H1 (cell line): ENCODE results near the gene GREB1L.

Experiments used
- TBP ChIP-seq: IDR thresholded peaks from 2 replicates; pipeline ENCODE4 v1.6.1; 2011; ENCODE audit warnings: low read depth, low read length, improper control_type of control experiment
- TF ChIP-seq, protein P1 (sequence below), 3 experiments: IDR thresholded peaks; 1 replicate in 2 of 3; 2 replicates in 1 of 3; pipeline versions ENCODE4 v1.5.1 to v1.6.1; 2011; ENCODE audit warnings: low read length in 3 of 3, mild to moderate bottlenecking in 3 of 3, inconsistent platforms in 2 of 3, low read depth in 1 of 3, moderate library complexity in 1 of 3; ENCODE audit not compliant: insufficient read depth in 1 of 3; ENCODE audit errors: control extremely low read depth in 1 of 3

DNA sequence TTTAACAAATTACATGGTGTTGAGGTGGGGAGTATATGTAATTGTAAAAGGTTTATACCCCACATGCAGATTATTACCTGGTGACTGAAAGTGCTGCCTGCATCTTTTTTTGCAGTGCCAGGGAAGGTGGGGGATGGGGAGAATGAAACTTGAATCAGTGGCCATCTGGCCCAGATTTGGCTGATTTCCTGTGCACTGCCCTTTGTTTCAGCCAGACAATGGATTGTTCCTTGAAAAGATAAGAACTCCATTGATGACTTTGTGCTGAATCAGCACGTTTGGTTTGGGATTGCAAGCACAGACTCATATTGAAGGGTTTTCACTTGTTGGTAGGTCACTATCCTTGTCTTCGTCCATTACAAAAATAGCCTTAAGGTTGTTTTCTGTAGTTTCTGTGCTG is 20.9 kb downstream of the GREB1L start:
- TF ChIP-seq, protein P1, sequence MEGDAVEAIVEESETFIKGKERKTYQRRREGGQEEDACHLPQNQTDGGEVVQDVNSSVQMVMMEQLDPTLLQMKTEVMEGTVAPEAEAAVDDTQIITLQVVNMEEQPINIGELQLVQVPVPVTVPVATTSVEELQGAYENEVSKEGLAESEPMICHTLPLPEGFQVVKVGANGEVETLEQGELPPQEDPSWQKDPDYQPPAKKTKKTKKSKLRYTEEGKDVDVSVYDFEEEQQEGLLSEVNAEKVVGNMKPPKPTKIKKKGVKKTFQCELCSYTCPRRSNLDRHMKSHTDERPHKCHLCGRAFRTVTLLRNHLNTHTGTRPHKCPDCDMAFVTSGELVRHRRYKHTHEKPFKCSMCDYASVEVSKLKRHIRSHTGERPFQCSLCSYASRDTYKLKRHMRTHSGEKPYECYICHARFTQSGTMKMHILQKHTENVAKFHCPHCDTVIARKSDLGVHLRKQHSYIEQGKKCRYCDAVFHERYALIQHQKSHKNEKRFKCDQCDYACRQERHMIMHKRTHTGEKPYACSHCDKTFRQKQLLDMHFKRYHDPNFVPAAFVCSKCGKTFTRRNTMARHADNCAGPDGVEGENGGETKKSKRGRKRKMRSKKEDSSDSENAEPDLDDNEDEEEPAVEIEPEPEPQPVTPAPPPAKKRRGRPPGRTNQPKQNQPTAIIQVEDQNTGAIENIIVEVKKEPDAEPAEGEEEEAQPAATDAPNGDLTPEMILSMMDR (IDR thresholded peaks at IDR 0.05; ENCODE audit: control extremely low read depth in 1 of 3, insufficient read depth in 1 of 3, low read depth in 1 of 3, low read length in 3 of 3): no peak
- TF ChIP-seq TBP: no peak
